Umbilical cord (tissue), 2 donors: ENCODE measurements around the gene CCM2L. TPM values are rescaled to one million over a fixed set of nuclear protein-coding genes. Genes with fewer than 3 reads are reported as not detected.
A peak's percentile ranks its signal among the peaks of the same experiment; 100 is the strongest.

Experiments used
- DNase-seq: peaks from one replicate; pipeline ENCODE4 v3.0.0-alpha.2; 2015; ENCODE audit warnings: low spot score
- total RNA-seq: library from RNA; depleted of rRNA; stranded (reverse); fragments of >200 nt; gene quantifications from one replicate; pipeline ENCODE4 v1.2.3, GENCODE V29; 2014; ENCODE audit warnings: low replicate concordance; ENCODE audit not compliant: insufficient read depth

CCM2L gene
- total RNA-seq: 7.9 TPM

- DNase-seq: no peak
Observed at GRCh38 chr20:32010101-32010500, at the start of gene CCM2L. Gene CCM2L (plus strand): TSS chr20:32010438. CDS start chr20:32010455, 17 bp downstream.

GRCh38 chr20:31962761-31963160 lies 47.5 kb upstream of the CCM2L start:
- DNase-seq: no peak

DNA sequence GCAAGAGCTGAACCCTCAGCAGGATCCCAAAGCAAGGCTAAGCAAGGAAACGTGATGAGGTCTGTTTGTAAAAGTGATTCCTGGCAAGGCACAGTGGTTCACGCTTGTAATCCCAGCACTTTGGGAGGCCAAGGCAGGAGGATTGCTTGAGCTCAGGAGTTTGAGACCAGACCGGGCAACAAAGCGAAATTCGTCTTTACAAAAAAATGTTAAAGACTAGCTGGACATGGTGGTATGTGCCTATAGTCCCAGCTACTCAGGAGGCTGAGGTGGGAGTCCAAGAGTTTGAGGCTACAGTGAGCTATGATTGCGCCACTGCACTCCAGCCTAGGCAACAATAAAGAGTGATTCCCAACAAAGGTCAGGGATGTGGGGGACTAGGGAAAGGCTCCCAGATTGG lies 46.3 kb upstream of the CCM2L start:
- DNase-seq: no peak

DNA sequence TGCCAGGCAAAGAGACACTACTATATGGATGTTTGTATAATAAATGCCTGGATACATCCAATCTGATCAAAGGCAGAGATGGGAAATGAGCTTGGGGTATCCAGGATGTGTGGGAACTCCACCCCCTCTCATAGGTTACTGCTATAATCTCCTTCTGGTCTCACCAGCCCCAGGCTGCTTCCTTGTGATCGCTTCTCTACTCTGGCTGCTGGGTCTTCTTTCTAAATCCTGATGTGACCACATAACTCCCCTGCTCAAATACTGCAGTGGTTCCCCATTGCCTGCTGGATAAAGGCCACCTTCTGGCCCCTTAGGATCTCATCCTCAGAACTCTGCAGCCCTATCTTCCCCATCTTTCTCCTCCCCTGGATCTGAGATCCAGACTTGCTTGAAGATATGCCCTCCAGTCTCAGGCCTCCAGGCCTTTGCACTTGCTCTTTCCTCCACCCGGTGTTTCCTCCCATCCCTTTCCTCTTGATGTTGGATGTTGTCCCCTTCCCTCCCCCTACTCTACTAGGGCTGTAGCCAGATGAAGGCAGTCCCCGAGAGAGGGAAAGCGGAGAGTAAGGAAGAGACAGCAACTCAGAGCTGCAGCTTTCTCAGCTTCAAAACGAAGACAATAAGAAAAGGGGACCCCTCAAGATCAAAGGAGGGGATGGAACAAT lies 43.1 kb upstream of the CCM2L start:
- no peak for DNase-seq

- DNase-seq: no peak
Observed at GRCh38 chr20:31967830-31968249, 42.4 kb upstream of the CCM2L start, which contains the start of gene XKR7. Gene XKR7 (plus strand): TSS chr20:31968151. CDS start chr20:31968176, 25 bp downstream.

- DNase-seq: peak; percentile 74
Observed at GRCh38 chr20:31968291-31969126, 41.7 kb upstream of the CCM2L start.

DNA sequence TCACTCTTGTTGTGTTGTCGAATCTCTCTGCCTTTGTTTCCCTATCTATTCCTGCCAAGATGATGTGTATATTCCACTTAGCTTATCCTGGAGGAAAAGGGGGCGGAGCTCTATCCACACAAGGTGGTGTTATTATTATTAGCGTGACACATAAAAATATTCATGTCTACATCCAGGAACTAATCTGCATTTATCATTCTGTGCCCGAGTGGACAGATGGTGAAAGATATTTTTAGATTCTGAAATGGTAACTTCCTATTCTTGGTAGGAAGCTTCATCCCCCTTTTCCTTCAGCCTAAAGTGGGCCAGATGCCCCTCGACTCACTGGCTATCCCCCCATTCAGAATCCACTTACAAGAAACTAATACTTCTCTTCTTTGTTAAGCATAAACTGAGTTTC lies 40.2 kb upstream of the CCM2L start:
- DNase-seq: no peak

DNA sequence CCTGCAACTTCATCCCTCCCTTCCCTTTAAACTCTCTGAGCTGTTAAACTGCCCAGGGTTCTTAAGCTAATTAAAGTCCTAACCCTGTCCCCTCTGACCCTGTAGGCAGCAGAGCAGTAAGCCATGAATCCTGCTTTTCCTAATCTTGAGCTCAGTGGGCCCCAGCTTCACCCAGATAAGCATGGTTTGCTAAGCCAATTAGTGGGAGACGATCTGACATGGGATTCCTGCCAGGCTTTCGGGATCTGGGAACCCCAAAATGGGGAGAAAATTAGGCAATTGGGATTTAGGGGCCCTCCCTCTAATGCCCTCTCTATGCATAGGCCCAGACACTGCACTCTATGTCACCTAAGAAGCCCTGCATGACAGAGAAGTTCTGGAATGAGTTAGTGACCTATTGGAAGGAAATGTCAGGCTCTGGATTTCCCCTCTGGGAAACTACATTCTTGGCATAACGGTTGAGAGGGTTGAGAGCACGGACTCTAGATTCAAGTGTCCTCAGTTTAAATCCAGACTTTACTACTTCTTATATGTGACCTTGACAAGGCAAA lies 37.7 kb upstream of the CCM2L start:
- no peak for DNase-seq

DNA sequence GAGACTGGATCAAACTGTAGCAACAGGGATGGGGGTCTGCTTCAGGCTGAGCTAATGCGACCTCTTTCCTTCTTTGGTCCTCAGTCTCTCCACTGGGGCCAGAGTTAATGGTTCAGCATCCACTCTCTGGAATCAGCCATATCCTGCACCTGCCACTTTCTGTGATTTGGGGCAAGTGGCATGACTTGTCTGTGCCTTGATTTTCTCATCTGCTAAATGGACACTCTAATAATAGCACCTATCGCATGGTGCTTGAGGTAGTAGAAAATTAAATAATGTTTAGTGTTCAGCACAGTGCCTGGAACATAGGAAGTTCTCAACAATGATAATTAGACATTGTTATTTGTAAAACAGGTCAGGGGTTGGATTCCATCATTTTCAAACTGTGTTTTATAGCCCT lies 35.9 kb upstream of the CCM2L start:
- no peak for DNase-seq

DNA sequence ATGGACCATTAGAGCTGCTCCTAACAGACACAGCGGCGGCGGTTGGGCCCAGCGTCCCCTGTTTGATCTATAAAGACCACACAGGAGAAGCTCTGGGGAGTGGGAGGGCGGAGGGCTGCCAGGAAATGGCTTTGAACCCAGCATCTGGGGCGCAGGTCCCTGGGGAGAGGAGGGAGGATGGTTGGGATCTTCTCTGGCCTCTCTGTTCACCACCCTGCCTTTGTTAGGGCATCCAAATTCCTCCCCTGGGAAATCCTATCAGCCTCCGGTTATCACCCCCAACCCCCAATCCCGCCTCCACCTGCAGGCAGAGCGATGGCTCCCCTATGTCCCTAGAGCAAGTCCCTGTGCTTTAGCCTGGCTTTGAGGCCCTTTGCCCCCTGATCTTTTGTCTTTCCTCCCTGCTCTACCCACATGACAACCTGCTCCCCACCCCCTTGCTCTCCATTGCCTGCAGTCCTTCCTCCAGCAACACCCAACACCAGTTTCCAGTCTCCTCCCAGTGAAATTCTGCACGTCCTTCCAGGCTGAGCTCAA lies 35.2 kb upstream of the CCM2L start:
- no peak for DNase-seq

GRCh38 chr20:31975874-31976273 lies 34.4 kb upstream of the CCM2L start:
- no peak for DNase-seq

- no peak for DNase-seq
Observed at GRCh38 chr20:31977080-31977479, 33.2 kb upstream of the CCM2L start.

DNA sequence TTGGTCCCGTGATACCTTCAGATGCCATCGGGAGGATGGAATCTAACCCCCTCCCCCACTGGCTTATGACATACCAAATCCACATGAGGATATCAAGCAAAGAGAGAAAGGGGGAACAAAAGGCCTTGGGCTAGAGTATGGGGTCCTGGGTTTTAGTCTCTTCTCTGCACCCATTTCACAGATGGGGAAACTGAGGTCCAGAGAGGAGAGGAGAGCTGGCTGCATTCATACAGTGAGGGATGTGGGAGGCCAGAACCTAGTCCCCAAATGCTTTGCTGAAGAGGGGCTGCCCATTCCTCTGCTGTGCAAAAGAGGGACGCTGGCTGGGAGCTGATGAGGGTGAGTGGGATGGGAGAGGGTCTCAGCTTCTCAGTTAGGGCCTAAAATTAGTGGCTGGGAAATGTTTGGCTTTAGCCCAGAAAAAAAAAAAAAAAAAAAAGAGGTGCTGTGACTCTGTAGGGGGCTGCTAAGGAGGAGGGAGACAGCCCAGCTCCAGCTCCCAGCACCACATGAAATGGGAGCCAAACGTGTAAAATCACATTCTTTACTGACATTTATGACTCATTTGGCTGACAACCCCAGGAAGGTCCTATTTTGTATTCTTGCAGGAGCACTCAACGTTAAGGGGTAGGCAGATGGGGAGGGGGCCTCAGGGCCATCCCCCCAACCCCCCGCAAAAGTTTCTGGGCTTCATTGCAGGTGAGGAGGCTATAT lies 30.4 kb upstream of the CCM2L start:
- no peak for DNase-seq

DNA sequence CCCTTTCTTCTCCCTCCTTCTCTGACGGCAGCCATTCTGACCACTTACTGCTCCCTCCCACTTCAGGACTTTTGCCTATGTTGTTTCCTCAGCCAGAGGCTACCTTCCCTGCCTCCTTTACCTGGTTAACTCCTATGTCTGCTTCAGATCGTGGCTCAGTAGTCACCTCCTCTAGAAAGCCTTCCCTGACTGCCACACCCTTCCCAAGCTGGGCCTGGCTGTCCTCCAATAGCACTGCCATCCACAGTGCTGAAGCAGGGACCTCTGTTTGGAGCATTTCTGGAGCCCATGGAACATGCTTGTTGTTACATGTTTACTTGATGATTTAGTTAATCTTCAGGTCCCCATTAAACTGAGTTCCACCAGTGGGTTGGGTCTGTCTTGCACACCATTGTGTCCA lies 28.5 kb upstream of the CCM2L start:
- no peak for DNase-seq

- no peak for DNase-seq
Observed at GRCh38 chr20:31984981-31985471, 25.2 kb upstream of the CCM2L start.

GRCh38 chr20:31987744-31988143 lies 22.5 kb upstream of the CCM2L start:
- no peak for DNase-seq

GRCh38 chr20:31988430-31989015 lies 21.7 kb upstream of the CCM2L start:
- no peak for DNase-seq

DNA sequence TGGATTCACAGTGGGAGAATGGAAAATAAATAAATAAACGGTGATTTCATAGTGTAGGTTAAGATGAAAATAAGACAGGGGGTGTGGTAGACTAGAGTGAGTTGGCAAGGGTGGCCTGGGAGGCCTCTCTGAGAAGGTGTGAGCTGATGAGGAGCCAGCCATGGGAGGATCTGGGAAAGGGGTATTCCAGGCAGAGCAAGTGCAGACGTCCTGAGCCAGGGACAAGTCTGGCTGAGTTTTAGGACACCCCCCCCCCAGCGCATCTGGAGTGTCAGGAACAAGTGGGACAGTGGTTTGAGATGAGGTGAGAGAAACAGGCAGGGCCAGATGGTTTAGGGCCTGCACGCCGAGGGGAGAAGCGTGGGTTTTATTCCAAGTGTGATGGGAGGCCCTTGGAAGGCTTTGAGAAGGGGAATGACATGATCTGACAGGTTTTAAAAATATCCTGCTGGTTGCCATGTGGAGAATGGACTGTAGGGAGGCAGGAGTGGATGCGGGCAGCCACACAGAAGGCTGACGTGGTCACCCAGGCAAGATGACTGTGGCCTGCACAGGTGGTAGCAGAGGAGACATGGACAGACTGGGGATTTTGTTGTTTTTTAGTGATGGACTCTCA lies 21.1 kb upstream of the CCM2L start:
- DNase-seq: no peak

- no peak for DNase-seq
Observed at GRCh38 chr20:31990641-31991338, 19.4 kb upstream of the CCM2L start.

GRCh38 chr20:31991339-31991705 lies 18.9 kb upstream of the CCM2L start:
- no peak for DNase-seq
